RWPE2 (cell line): ENCODE measurements around the gene TMEM129.

Source experiments
- ATAC-seq: fragments of 200-7000 bp; cut with Tn5 transposase; 3 replicates; pipeline ENCODE4 v1.9.1; 2021; ENCODE audit warnings: low read depth
- DNase-seq: peaks from one replicate; pipeline ENCODE4 v3.0.0-alpha.2; 2020; ENCODE audit warnings: low spot score
- H3K27ac ChIP-seq: fragments of 450-650 bp; 2 replicates; pipeline ENCODE4 v1.5.1; 2017; ENCODE audit warnings: mild to moderate bottlenecking; ENCODE audit not compliant: poor library complexity, severe bottlenecking
- H3K27me3 ChIP-seq: fragments of 250-450 bp; sonication (Bioruptor Pico); 2 replicates; pipeline ENCODE4 v1.5.1; 2021; ENCODE audit warnings: mild to moderate bottlenecking, moderate library complexity; ENCODE audit not compliant: insufficient read depth, poor library complexity, severe bottlenecking
- H3K36me3 ChIP-seq: fragments of 250-450 bp; sonication (Bioruptor Pico); 2 replicates; pipeline ENCODE4 v1.5.1; 2020; ENCODE audit warnings: low read depth, mild to moderate bottlenecking, moderate library complexity
- H3K4me1 ChIP-seq: fragments of 250-450 bp; sonication (Bioruptor Pico); 2 replicates; pipeline ENCODE4 v1.5.1; 2021; ENCODE audit warnings: mild to moderate bottlenecking, moderate library complexity; ENCODE audit not compliant: insufficient read depth, poor library complexity, severe bottlenecking
- H3K4me3 ChIP-seq: fragments of 250-450 bp; sonication (Bioruptor Pico); 2 replicates; pipeline ENCODE4 v1.5.1; 2021; ENCODE audit warnings: mild to moderate bottlenecking, moderate library complexity; ENCODE audit not compliant: severe bottlenecking
- H3K9me3 ChIP-seq: fragments of 250-450 bp; sonication (Bioruptor Pico); 2 replicates; pipeline ENCODE4 v1.5.1; 2021; ENCODE audit warnings: mild to moderate bottlenecking, moderate library complexity; ENCODE audit not compliant: severe bottlenecking
- CTCF ChIP-seq: fragments of 450-650 bp; IDR thresholded peaks from one replicate; pipeline ENCODE4 v1.5.1; 2017; ENCODE audit warnings: mild to moderate bottlenecking, moderate library complexity; ENCODE audit not compliant: poor library complexity, severe bottlenecking

The TMEM129 gene

GRCh38 chr4:1736812-1737211 is 15.7 kb upstream of the TMEM129 start:
- Histone ChIP-seq H3K27ac (no peak overlapping the region), H3K4me3 (no peak overlapping the region), H3K27me3 (no peaks in the 10 kb centered on the region), H3K4me1 (no peaks in the 10 kb centered on the region), H3K36me3 (peaks cover 95% of the 10 kb centered on the region), H3K9me3 (peaks cover 25% of the 10 kb centered on the region)
- DNase-seq (no peak), ATAC-seq (no peak)
- no peak for TF ChIP-seq CTCF

- Histone ChIP-seq H3K27ac (no peak overlapping the region), H3K4me1 (no peaks in the 10 kb centered on the region), H3K4me3 (no peak overlapping the region), H3K36me3 (peaks cover 95% of the 10 kb centered on the region), H3K9me3 (peaks cover 25% of the 10 kb centered on the region), H3K27me3 (no peaks in the 10 kb centered on the region)
- ATAC-seq (no peak), DNase-seq (no peak)
- TF ChIP-seq CTCF = no peak
These were observed 14.1 kb upstream of the TMEM129 start for GRCh38 chr4:1735215-1735614.

- peaks cover 11% of the 10 kb centered on the region for H3K4me1 ChIP-seq
- no peak overlapping the region for H3K27ac ChIP-seq
- ATAC-seq (no peak), DNase-seq (no peak)
- peaks cover 15% of the 10 kb centered on the region for H3K9me3 ChIP-seq
- H3K36me3 ChIP-seq = peaks cover 96% of the 10 kb centered on the region
- H3K4me3 ChIP-seq = no peak overlapping the region
- no peaks in the 10 kb centered on the region for H3K27me3 ChIP-seq
- TF ChIP-seq CTCF = no peak
These were observed 11.8 kb upstream of the TMEM129 start for GRCh38 chr4:1732911-1733310.

- Histone ChIP-seq H3K36me3 (peaks cover 90% of the 10 kb centered on the region), H3K27ac (no peak overlapping the region)
- ATAC-seq = 0 out of 3 replicates have a peak, but pooled peaks have one; percentile 3
These were observed 10.1 kb upstream of the TMEM129 start for GRCh38 chr4:1731180-1731579.

More at GRCh38 chr4:1731180-1731579, 10.1 kb upstream of the TMEM129 start:
- H3K4me3 ChIP-seq = no peak overlapping the region
- H3K9me3 ChIP-seq = no peaks in the 10 kb centered on the region
- no peaks in the 10 kb centered on the region for H3K27me3 ChIP-seq
- TF ChIP-seq CTCF = no peak
- peaks cover 26% of the 10 kb centered on the region for H3K4me1 ChIP-seq
- peak; percentile 55 for DNase-seq
